GM23338 (cell line): ENCODE results near the gene ZNF441.

ENCODE experiments used
- CREB1 ChIP-seq: fragments of 250-450 bp; sonication (Bioruptor Pico); IDR thresholded peaks from 2 replicates; pipeline ENCODE4 v1.5.0; 2020; ENCODE audit warnings: low read depth, mild to moderate bottlenecking, moderate library complexity
- EZH2 ChIP-seq: fragments of 200-600 bp; sonication (generic); IDR thresholded peaks from one replicate; pipeline ENCODE4 v1.8.0; 2017; ENCODE audit warnings: antibody characterized with exemption, mild to moderate bottlenecking, low read depth; ENCODE audit not compliant: unreplicated experiment
- NANOG ChIP-seq: IDR thresholded peaks from 2 replicates; pipeline ENCODE4 v1.6.1; 2016; ENCODE audit warnings: antibody characterized with exemption, borderline replicate concordance
- POLR2AphosphoS5 ChIP-seq: IDR thresholded peaks from 2 replicates; pipeline ENCODE4 v1.6.1; 2016; ENCODE audit warnings: antibody characterized with exemption, low read depth
- ZNF114 ChIP-seq: fragments of 250-450 bp; sonication (Bioruptor Pico); IDR thresholded peaks from 2 replicates; pipeline ENCODE4 v1.5.0; 2020; ENCODE audit warnings: mild to moderate bottlenecking, moderate library complexity
- TF ChIP-seq, protein P1 (sequence below), 2 experiments: fragments of 200-600 bp in 1 of 2; sonication (generic) in 1 of 2; conservative IDR thresholded peaks; 2 replicates each; pipeline versions ENCODE4 v1.5.1 to v1.6.1; 2016 to 2017; ENCODE audit warnings: antibody characterized with exemption in 2 of 2, low read depth in 2 of 2, mild to moderate bottlenecking in 2 of 2, moderate library complexity in 1 of 2
- TF ChIP-seq, protein P2 (sequence below): IDR thresholded peaks from one replicate; pipeline ENCODE4 v1.6.1; 2018; ENCODE audit warnings: antibody characterized with exemption; ENCODE audit not compliant: unreplicated experiment
- TF ChIP-seq, protein P3 (sequence below): IDR thresholded peaks from 2 replicates; pipeline ENCODE4 v1.6.1; 2016; ENCODE audit warnings: antibody characterized with exemption

DNA sequence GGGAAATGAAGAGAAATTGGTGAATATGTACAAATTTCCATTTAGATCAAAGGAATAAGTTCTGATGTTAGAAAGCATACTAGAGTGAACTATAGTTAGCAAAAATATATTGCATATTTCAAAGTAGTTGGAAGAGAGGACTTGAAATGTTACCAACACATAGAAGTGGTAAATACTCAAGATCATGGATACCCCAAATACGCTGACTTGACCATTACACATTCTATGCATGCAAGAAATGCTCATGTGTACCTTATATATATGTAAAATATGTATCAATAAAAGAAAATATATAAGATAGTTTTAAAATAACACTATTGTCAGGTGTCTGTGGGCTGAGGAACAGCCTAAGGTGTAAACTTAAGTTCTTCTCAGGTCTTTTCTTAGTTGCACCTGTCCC lies 17.0 kb downstream of the ZNF441 start:
- TF ChIP-seq, protein P1, sequence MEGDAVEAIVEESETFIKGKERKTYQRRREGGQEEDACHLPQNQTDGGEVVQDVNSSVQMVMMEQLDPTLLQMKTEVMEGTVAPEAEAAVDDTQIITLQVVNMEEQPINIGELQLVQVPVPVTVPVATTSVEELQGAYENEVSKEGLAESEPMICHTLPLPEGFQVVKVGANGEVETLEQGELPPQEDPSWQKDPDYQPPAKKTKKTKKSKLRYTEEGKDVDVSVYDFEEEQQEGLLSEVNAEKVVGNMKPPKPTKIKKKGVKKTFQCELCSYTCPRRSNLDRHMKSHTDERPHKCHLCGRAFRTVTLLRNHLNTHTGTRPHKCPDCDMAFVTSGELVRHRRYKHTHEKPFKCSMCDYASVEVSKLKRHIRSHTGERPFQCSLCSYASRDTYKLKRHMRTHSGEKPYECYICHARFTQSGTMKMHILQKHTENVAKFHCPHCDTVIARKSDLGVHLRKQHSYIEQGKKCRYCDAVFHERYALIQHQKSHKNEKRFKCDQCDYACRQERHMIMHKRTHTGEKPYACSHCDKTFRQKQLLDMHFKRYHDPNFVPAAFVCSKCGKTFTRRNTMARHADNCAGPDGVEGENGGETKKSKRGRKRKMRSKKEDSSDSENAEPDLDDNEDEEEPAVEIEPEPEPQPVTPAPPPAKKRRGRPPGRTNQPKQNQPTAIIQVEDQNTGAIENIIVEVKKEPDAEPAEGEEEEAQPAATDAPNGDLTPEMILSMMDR (conservative IDR thresholded peaks at IDR 0.05; ENCODE audit: low read depth in 2 of 2) = no peak
- no peak for TF ChIP-seq POLR2AphosphoS5
- no peak for TF ChIP-seq EZH2
- TF ChIP-seq, protein P2, sequence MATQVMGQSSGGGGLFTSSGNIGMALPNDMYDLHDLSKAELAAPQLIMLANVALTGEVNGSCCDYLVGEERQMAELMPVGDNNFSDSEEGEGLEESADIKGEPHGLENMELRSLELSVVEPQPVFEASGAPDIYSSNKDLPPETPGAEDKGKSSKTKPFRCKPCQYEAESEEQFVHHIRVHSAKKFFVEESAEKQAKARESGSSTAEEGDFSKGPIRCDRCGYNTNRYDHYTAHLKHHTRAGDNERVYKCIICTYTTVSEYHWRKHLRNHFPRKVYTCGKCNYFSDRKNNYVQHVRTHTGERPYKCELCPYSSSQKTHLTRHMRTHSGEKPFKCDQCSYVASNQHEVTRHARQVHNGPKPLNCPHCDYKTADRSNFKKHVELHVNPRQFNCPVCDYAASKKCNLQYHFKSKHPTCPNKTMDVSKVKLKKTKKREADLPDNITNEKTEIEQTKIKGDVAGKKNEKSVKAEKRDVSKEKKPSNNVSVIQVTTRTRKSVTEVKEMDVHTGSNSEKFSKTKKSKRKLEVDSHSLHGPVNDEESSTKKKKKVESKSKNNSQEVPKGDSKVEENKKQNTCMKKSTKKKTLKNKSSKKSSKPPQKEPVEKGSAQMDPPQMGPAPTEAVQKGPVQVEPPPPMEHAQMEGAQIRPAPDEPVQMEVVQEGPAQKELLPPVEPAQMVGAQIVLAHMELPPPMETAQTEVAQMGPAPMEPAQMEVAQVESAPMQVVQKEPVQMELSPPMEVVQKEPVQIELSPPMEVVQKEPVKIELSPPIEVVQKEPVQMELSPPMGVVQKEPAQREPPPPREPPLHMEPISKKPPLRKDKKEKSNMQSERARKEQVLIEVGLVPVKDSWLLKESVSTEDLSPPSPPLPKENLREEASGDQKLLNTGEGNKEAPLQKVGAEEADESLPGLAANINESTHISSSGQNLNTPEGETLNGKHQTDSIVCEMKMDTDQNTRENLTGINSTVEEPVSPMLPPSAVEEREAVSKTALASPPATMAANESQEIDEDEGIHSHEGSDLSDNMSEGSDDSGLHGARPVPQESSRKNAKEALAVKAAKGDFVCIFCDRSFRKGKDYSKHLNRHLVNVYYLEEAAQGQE = no peak
- no peak for TF ChIP-seq CREB1 (CRISPR knock-in tag)
- no peak for TF ChIP-seq ZNF114
- no peak for TF ChIP-seq NANOG
- TF ChIP-seq, protein P3, sequence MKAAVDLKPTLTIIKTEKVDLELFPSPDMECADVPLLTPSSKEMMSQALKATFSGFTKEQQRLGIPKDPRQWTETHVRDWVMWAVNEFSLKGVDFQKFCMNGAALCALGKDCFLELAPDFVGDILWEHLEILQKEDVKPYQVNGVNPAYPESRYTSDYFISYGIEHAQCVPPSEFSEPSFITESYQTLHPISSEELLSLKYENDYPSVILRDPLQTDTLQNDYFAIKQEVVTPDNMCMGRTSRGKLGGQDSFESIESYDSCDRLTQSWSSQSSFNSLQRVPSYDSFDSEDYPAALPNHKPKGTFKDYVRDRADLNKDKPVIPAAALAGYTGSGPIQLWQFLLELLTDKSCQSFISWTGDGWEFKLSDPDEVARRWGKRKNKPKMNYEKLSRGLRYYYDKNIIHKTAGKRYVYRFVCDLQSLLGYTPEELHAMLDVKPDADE = no peak
